ENCODE measurements around the gene METTL23. TPM values are rescaled to one million over a fixed set of nuclear protein-coding genes. Genes with fewer than 3 reads are reported as not detected.

The METTL23 gene
- polyA plus RNA-seq, 3 donors: 37.9 to 71.3 (median 56.5) TPM

GRCh38 chr17:76683011-76683755 is 43.5 kb upstream of the METTL23 start:
- intact Hi-C loops (cut with micrococcal nuclease): no loop called here
- Mint-ChIP-seq H3K36me3 (no peaks in the 10 kb centered on the region), H3K27me3 (ENCODE audit: low read depth in 3 of 3) (peaks cover 0 to 4% (median 2%) of the 10 kb centered on the region in 3 donors), H3K4me1 (peaks cover 3% of the 10 kb centered on the region), H3K9me3 (peaks cover 0 to 2% (median 0%) of the 10 kb centered on the region in 7 donors), H3K4me3 (no peak overlapping the region), H3K27ac (no peak overlapping the region)
- Histone ChIP-seq H3K4me1 (ENCODE audit: control insufficient read depth in 1 of 2, insufficient read depth in 2 of 2, low read length in 2 of 2) (no peaks in the 10 kb centered on the region), H4K20me1 (ENCODE audit: insufficient read depth, low read length) (no peaks in the 10 kb centered on the region), H3K9ac (ENCODE audit: insufficient read depth, low read length, poor library complexity, severe bottlenecking) (no peak overlapping the region), H3K4me2 (replicated peaks; ENCODE audit: extremely low read depth, low read length, poor library complexity, severe bottlenecking) (no peak overlapping the region), H3K36me3 (replicated peaks in 1 of 2; ENCODE audit: control insufficient read depth in 1 of 2, insufficient read depth in 2 of 2, low read length in 2 of 2) (no peaks in the 10 kb centered on the region), H3K27ac (ENCODE audit: low read depth in 1 of 2, low read length in 2 of 2) (no peak overlapping the region), H3K27me3 (ENCODE audit: control insufficient read depth in 2 of 2, insufficient read depth in 2 of 2, low read length in 2 of 2) (no peaks in the 10 kb centered on the region), H3K79me2 (ENCODE audit: insufficient read depth, low read length) (no peaks in the 10 kb centered on the region), H2AFZ (ENCODE audit: insufficient read depth, low read depth, low read length, poor library complexity, severe bottlenecking) (no peak overlapping the region), H3K4me3 (replicated peaks in 1 of 3; ENCODE audit: low read depth in 2 of 3, low read length in 3 of 3) (no peak overlapping the region), H3K9me3 (replicated peaks in 1 of 2; ENCODE audit: control insufficient read depth in 1 of 2, insufficient read depth in 1 of 2, low read length in 2 of 2) (no peaks in the 10 kb centered on the region)
- DNase-seq: no peak
- no peak for TF ChIP-seq CTCF (IDR thresholded peaks at IDR 0.05)
- 78% methylated on average over 12 of the region's 18 CpGs for WGBS (ENCODE audit: insufficient coverage)

- no peaks in the 10 kb centered on the region for H3K36me3 ChIP-seq (replicated peaks in 1 of 2; ENCODE audit: control insufficient read depth in 1 of 2, insufficient read depth in 2 of 2, low read length in 2 of 2)
- Mint-ChIP-seq H3K9me3 (peaks cover 0 to under 1% (median 0%) of the 10 kb centered on the region in 7 donors), H3K27me3 (ENCODE audit: low read depth in 3 of 3) (peaks cover 0 to 6% (median 2%) of the 10 kb centered on the region in 3 donors), H3K4me1 (peaks cover 3% of the 10 kb centered on the region), H3K27ac (no peak overlapping the region), H3K36me3 (no peaks in the 10 kb centered on the region), H3K4me3 (no peak overlapping the region)
- intact Hi-C loops (cut with micrococcal nuclease): no loop called here
- no peak overlapping the region for H3K27ac ChIP-seq (ENCODE audit: low read depth in 1 of 2, low read length in 2 of 2)
- no peaks in the 10 kb centered on the region for H3K79me2 ChIP-seq (ENCODE audit: insufficient read depth, low read length)
- no peak for DNase-seq
- no peaks in the 10 kb centered on the region for H3K27me3 ChIP-seq (ENCODE audit: control insufficient read depth in 2 of 2, insufficient read depth in 2 of 2, low read length in 2 of 2)
- no peak for TF ChIP-seq CTCF (IDR thresholded peaks at IDR 0.05)
- H3K4me3 ChIP-seq (replicated peaks in 1 of 3; ENCODE audit: low read depth in 2 of 3, low read length in 3 of 3): no peak overlapping the region
- H3K4me2 ChIP-seq (replicated peaks; ENCODE audit: extremely low read depth, low read length, poor library complexity, severe bottlenecking): no peak overlapping the region
- H4K20me1 ChIP-seq (ENCODE audit: insufficient read depth, low read length): no peaks in the 10 kb centered on the region
- H2AFZ ChIP-seq (ENCODE audit: insufficient read depth, low read depth, low read length, poor library complexity, severe bottlenecking): no peak overlapping the region
- no peak overlapping the region for H3K9ac ChIP-seq (ENCODE audit: insufficient read depth, low read length, poor library complexity, severe bottlenecking)
- WGBS (ENCODE audit: insufficient coverage): 85% methylated on average over 11 of the region's 25 CpGs
- no peaks in the 10 kb centered on the region for H3K4me1 ChIP-seq (ENCODE audit: control insufficient read depth in 1 of 2, insufficient read depth in 2 of 2, low read length in 2 of 2)
- H3K9me3 ChIP-seq (replicated peaks in 1 of 2; ENCODE audit: control insufficient read depth in 1 of 2, insufficient read depth in 1 of 2, low read length in 2 of 2): no peaks in the 10 kb centered on the region
Measured at GRCh38 chr17:76683921-76684745, 42.5 kb upstream of the METTL23 start.

Measured in CD14-positive monocyte (primary cell).